ENCODE results near the gene UIMC1. TPM values are rescaled to one million over a fixed set of nuclear protein-coding genes. Genes with fewer than 3 reads are reported as not detected.

The UIMC1 gene
- total RNA-seq, 2 donors from 2014 or later = 19.1 to 27.2 TPM

Other genes with a start within 250 kb of the UIMC1 start
- under 1 TPM; 0.52 to 0.66 TPM for gene UNC5A, start 196.2 kb downstream of the UIMC1 start, total RNA-seq
- gene HK3, start 107.4 kb downstream of the UIMC1 start, total RNA-seq = 1 to 10 TPM; 1.8 to 3.6 TPM
- gene ZNF346, start 15.9 kb upstream of the UIMC1 start, total RNA-seq = 10 to 100 TPM; 13.5 to 14.5 TPM
- 10 to 100 TPM; 33.7 to 63.9 TPM for gene FGFR4, start 80.1 kb upstream of the UIMC1 start, total RNA-seq
- gene NSD1, start 127.0 kb upstream of the UIMC1 start, total RNA-seq = 10 to 100 TPM; 29.8 to 32.0 TPM